Measurements from ENCODE around the gene DHRS2.

DNA sequence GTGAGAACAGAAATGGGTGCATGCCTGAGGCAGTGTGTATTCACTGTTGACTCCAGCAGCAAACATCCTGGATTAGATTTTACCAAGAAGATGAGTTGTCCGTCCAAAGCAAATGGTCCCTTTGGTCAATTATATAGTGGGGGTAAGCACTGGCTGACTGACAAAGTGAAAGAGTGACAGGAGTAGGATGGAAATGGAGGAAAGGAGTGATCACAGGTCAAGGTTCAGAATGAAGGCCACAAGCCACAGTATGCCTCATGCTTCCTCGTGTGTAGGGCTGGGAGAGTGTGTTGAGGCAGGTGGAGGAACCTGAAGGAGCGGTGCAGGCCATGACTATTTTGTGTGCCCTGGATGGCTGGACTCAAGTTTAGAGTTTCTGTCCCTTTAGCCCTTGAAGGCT is 14.3 kb downstream of the DHRS2 start:
- TF ChIP-seq, protein P1, sequence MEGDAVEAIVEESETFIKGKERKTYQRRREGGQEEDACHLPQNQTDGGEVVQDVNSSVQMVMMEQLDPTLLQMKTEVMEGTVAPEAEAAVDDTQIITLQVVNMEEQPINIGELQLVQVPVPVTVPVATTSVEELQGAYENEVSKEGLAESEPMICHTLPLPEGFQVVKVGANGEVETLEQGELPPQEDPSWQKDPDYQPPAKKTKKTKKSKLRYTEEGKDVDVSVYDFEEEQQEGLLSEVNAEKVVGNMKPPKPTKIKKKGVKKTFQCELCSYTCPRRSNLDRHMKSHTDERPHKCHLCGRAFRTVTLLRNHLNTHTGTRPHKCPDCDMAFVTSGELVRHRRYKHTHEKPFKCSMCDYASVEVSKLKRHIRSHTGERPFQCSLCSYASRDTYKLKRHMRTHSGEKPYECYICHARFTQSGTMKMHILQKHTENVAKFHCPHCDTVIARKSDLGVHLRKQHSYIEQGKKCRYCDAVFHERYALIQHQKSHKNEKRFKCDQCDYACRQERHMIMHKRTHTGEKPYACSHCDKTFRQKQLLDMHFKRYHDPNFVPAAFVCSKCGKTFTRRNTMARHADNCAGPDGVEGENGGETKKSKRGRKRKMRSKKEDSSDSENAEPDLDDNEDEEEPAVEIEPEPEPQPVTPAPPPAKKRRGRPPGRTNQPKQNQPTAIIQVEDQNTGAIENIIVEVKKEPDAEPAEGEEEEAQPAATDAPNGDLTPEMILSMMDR (IDR thresholded peaks at IDR 0.05), result no peak
- TF ChIP-seq POLR2A (IDR thresholded peaks at IDR 0.05; ENCODE audit: low read depth), result no peak
